WTC11 (cell line): Measurements from ENCODE around the gene CAMK2G. TPM values are rescaled to one million over a fixed set of nuclear protein-coding genes. Genes with fewer than 3 reads are reported as not detected.
A peak's percentile ranks its signal among the peaks of the same experiment; 100 is the strongest.

Experiments used
- ATAC-seq: fragments of 200-7000 bp; cut with Tn5 transposase; 2 replicates; pipeline ENCODE4 v1.10.0; 2021; ENCODE audit warnings: mild to moderate bottlenecking, moderate library complexity
- CTCF ChIA-PET: fragments of 300-600 bp; sonication (Branson Sonifier 250); formaldehyde crosslinking; loops from one replicate; lab custom pipeline; 2021; ENCODE audit warnings: antibody characterized with exemption; lab: Charles Lee
- POLR2A ChIA-PET: fragments of 350-600 bp; sonication (Branson Sonifier 250); formaldehyde crosslinking; loops from one replicate; lab custom pipeline; 2021; ENCODE audit warnings: antibody characterized with exemption; lab: Charles Lee
- DNase-seq: peaks from one replicate; pipeline ENCODE4 v3.0.0; 2021; ENCODE audit warnings: low spot score
- H3K27ac Mint-ChIP-seq: 2 replicates; pipeline ENCODE4 v1.8.0; 2021; ENCODE audit warnings: mixed read lengths
- H3K27me3 Mint-ChIP-seq: 2 replicates; pipeline ENCODE4 v1.8.0; 2021; ENCODE audit warnings: low read depth, mild to moderate bottlenecking, moderate library complexity, mixed read lengths
- H3K36me3 Mint-ChIP-seq: 2 replicates; pipeline ENCODE4 v1.8.0; 2021; ENCODE audit warnings: mixed read lengths
- H3K4me1 Mint-ChIP-seq: 2 replicates; pipeline ENCODE4 v1.8.0; 2022; ENCODE audit warnings: mixed read lengths
- H3K4me3 Mint-ChIP-seq: 2 replicates; pipeline ENCODE4 v1.8.0; 2021; ENCODE audit warnings: mild to moderate bottlenecking, moderate library complexity, mixed read lengths
- H3K9me3 Mint-ChIP-seq: 2 replicates; pipeline ENCODE4 v1.8.0; 2021; ENCODE audit warnings: mixed read lengths
- CREM ChIP-seq: sonication (generic); formaldehyde crosslinking; IDR thresholded peaks from 2 replicates; pipeline ENCODE4 v1.8.1; 2022; ENCODE audit warnings: mild to moderate bottlenecking, missing genetic modification reagents, moderate library complexity
- GRHL2 ChIP-seq: fragments of 250-450 bp; sonication (Bioruptor Pico); IDR thresholded peaks from 2 replicates; pipeline ENCODE4 v1.8.0; 2022; ENCODE audit warnings: mild to moderate bottlenecking, moderate library complexity; ENCODE audit not compliant: insufficient replicate concordance, severe bottlenecking
- JAZF1 ChIP-seq: fragments of 250-450 bp; sonication (Bioruptor Pico); IDR thresholded peaks from 2 replicates; pipeline ENCODE4 v1.9.0; 2021; ENCODE audit warnings: moderate library complexity, mild to moderate bottlenecking, inconsistent platforms
- NFATC4 ChIP-seq: fragments of 250-450 bp; sonication (Bioruptor Pico); IDR thresholded peaks from 2 replicates; pipeline ENCODE4 v1.9.0; 2021; ENCODE audit warnings: mild to moderate bottlenecking
- NFE2L1 ChIP-seq: sonication (generic); formaldehyde crosslinking; IDR thresholded peaks from 2 replicates; pipeline ENCODE4 v1.8.1; 2023; ENCODE audit warnings: missing genetic modification reagents
- NR1H2 ChIP-seq: sonication (generic); formaldehyde crosslinking; IDR thresholded peaks from 2 replicates; pipeline ENCODE4 v1.9.0; 2021; ENCODE audit warnings: mild to moderate bottlenecking, moderate library complexity, missing genetic modification reagents
- RORB ChIP-seq: fragments of 250-450 bp; sonication (Bioruptor Pico); IDR thresholded peaks from 2 replicates; pipeline ENCODE4 v1.9.0; 2021; ENCODE audit warnings: mild to moderate bottlenecking
- SP1 ChIP-seq: sonication (generic); formaldehyde crosslinking; conservative IDR thresholded peaks from 2 replicates; pipeline ENCODE4 v1.8.1; 2022; ENCODE audit warnings: missing genetic modification reagents
- ZNF671 ChIP-seq: fragments of 250-450 bp; sonication (Bioruptor Pico); IDR thresholded peaks from 2 replicates; pipeline ENCODE4 v1.8.0; 2021; ENCODE audit warnings: mild to moderate bottlenecking
- total RNA-seq: library from RNA; stranded (reverse); gene quantifications from 3 replicates; pipeline ENCODE4 v1.2.3, GENCODE V29; 2021
- TF ChIP-seq, protein P1 (sequence below): fragments of 250-450 bp; sonication (Bioruptor Pico); IDR thresholded peaks from 2 replicates; pipeline ENCODE4 v1.9.0; 2021; ENCODE audit warnings: mild to moderate bottlenecking
- TF ChIP-seq, protein P2 (sequence below): sonication (generic); formaldehyde crosslinking; IDR thresholded peaks from 2 replicates; pipeline ENCODE4 v1.8.0; 2022; ENCODE audit warnings: mild to moderate bottlenecking, missing genetic modification reagents
- TF ChIP-seq, protein P3 (sequence below): sonication (generic); formaldehyde crosslinking; IDR thresholded peaks from 2 replicates; pipeline ENCODE4 v1.8.1; 2023; ENCODE audit warnings: mild to moderate bottlenecking, moderate library complexity, missing genetic modification reagents
- TF ChIP-seq, protein P4 (sequence below): sonication (generic); formaldehyde crosslinking; IDR thresholded peaks from 2 replicates; pipeline ENCODE4 v1.8.1; 2022; ENCODE audit warnings: low read depth, missing genetic modification reagents, borderline replicate concordance
- TF ChIP-seq, protein P5 (sequence below): fragments of 250-450 bp; sonication (Bioruptor Pico); IDR thresholded peaks from 2 replicates; pipeline ENCODE4 v1.9.0; 2021; ENCODE audit warnings: mild to moderate bottlenecking, borderline replicate concordance

CAMK2G gene
- total RNA-seq, 1 experiment from 2014 or later = 34.9 TPM

DNA sequence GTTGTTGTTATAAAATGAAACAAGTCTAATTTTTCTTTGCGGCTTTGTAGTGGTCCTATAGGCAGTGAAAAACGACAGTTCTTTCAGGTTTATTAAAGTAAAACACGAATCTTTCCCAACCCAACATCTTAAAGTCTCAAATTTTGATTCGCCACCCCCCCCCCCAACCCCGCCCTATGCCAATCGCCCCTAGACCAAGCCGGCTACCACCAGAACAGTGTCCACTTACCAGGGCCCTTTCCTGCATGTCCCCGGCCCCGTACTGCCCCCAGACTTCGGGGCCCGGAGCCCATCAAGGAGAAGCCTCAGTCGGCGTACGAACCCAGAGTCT, 92.8 kb downstream of the CAMK2G start:
- POLR2A ChIA-PET = interaction anchor here (1.2 to 1.7 kb wide), 2 partner anchors 9 to 38 kb away, joined by 4 to 14 read pairs; a partner anchor contains a TSS
- Mint-ChIP-seq H3K4me3 (peak overlapping the region; percentile 99), H3K4me1 (peaks cover 31% of the 10 kb centered on the region), H3K27me3 (no peaks in the 10 kb centered on the region), H3K9me3 (no peaks in the 10 kb centered on the region), H3K27ac (peak overlapping the region; percentile 99)
- ATAC-seq = peak; percentile 5; the same call in 1 of the 2 replicates
- no peak for DNase-seq
- CTCF ChIA-PET = interaction anchor here (0.6 to 1.7 kb wide), 3 partner anchors 9 to 159 kb away, joined by 3 to 11 read pairs (median 3); a partner anchor contains a TSS
- TF ChIP-seq JAZF1 (CRISPR knock-in tag) (no peak), NFATC4 (no peak)
- TF ChIP-seq, protein P1, sequence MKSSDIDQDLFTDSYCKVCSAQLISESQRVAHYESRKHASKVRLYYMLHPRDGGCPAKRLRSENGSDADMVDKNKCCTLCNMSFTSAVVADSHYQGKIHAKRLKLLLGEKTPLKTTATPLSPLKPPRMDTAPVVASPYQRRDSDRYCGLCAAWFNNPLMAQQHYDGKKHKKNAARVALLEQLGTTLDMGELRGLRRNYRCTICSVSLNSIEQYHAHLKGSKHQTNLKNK (CRISPR knock-in tag) = no peak
- TF ChIP-seq, all 79 proteins: peak for 0
- H3K36me3 Mint-ChIP-seq = peaks cover 13% of the 10 kb centered on the region

DNA sequence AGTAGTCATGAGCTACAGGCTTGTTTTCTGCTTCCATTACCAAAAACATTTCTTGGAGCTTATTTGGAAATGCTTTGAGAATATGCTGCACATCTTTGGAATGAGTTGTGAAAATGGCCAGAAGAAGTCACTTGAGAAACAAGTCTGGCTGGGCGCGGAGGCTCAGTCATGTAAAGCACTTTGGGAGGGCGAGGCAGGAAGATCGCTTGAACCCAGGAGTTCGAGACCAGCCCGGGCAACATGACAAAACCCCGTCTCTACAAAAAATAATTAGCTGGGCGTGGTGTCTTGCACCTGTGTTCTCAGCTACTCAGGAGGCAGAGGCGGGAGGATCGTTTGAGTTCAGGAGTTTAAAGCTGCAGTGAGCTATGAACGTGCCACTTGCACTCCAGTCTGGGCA, 93.4 kb downstream of the CAMK2G start:
- Mint-ChIP-seq H3K36me3 (peaks cover 13% of the 10 kb centered on the region), H3K4me1 (peaks cover 25% of the 10 kb centered on the region), H3K27ac (peak overlapping the region; percentile 82; the same call in 1 of the 2 replicates), H3K27me3 (no peaks in the 10 kb centered on the region), H3K9me3 (no peaks in the 10 kb centered on the region), H3K4me3 (peak overlapping the region; percentile 99)
- POLR2A ChIA-PET = interaction anchor here (1.2 to 1.7 kb wide), 2 partner anchors 9 to 38 kb away, joined by 4 to 14 read pairs; a partner anchor contains a TSS
- DNase-seq = no peak
- TF ChIP-seq SP1 (CRISPR knock-in tag) = no peak
- TF ChIP-seq, protein P2, sequence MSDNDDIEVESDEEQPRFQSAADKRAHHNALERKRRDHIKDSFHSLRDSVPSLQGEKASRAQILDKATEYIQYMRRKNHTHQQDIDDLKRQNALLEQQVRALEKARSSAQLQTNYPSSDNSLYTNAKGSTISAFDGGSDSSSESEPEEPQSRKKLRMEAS (CRISPR knock-in tag) = no peak
- TF ChIP-seq ZNF671 (CRISPR knock-in tag) = no peak
- CTCF ChIA-PET = interaction anchor here (1.7 kb wide), 1 partner anchor 8 kb away, joined by 11 read pairs; a partner anchor contains a TSS
- no peak for ATAC-seq

DNA sequence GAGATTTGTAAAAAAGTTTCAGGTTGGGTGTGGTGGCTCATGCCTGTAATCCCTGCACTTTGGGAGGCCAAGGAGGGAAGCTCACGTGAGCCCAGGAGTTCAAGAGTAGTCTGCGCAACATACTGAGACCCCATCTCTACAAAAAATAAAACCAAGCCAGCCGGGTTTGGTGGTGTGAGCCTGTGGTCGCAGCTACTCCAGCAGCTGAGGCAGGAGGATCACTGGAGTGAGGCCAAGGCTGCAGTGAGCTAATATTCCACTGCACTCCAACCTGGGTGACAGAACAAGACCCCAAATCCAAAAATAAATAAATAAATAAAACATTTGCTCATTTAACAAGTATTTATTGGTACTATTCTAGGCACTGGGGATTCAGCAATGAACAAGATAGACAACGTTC, 94.1 kb downstream of the CAMK2G start:
- TF ChIP-seq CREM (CRISPR knock-in tag) (no peak), RORB (CRISPR knock-in tag) (no peak), GRHL2 (CRISPR knock-in tag) (no peak), NR1H2 (CRISPR knock-in tag) (no peak), ZNF671 (CRISPR knock-in tag) (no peak), NFATC4 (no peak), NFE2L1 (CRISPR knock-in tag) (no peak)
- TF ChIP-seq, protein P3, sequence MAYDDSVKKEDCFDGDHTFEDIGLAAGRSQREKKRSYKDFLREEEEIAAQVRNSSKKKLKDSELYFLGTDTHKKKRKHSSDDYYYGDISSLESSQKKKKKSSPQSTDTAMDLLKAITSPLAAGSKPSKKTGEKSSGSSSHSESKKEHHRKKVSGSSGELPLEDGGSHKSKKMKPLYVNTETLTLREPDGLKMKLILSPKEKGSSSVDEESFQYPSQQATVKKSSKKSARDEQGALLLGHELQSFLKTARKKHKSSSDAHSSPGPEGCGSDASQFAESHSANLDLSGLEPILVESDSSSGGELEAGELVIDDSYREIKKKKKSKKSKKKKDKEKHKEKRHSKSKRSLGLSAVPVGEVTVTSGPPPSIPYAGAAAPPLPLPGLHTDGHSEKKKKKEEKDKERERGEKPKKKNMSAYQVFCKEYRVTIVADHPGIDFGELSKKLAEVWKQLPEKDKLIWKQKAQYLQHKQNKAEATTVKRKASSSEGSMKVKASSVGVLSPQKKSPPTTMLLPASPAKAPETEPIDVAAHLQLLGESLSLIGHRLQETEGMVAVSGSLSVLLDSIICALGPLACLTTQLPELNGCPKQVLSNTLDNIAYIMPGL (CRISPR knock-in tag) = no peak
- TF ChIP-seq, protein P4, sequence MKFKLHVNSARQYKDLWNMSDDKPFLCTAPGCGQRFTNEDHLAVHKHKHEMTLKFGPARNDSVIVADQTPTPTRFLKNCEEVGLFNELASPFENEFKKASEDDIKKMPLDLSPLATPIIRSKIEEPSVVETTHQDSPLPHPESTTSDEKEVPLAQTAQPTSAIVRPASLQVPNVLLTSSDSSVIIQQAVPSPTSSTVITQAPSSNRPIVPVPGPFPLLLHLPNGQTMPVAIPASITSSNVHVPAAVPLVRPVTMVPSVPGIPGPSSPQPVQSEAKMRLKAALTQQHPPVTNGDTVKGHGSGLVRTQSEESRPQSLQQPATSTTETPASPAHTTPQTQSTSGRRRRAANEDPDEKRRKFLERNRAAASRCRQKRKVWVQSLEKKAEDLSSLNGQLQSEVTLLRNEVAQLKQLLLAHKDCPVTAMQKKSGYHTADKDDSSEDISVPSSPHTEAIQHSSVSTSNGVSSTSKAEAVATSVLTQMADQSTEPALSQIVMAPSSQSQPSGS = no peak
- TF ChIP-seq, protein P5, sequence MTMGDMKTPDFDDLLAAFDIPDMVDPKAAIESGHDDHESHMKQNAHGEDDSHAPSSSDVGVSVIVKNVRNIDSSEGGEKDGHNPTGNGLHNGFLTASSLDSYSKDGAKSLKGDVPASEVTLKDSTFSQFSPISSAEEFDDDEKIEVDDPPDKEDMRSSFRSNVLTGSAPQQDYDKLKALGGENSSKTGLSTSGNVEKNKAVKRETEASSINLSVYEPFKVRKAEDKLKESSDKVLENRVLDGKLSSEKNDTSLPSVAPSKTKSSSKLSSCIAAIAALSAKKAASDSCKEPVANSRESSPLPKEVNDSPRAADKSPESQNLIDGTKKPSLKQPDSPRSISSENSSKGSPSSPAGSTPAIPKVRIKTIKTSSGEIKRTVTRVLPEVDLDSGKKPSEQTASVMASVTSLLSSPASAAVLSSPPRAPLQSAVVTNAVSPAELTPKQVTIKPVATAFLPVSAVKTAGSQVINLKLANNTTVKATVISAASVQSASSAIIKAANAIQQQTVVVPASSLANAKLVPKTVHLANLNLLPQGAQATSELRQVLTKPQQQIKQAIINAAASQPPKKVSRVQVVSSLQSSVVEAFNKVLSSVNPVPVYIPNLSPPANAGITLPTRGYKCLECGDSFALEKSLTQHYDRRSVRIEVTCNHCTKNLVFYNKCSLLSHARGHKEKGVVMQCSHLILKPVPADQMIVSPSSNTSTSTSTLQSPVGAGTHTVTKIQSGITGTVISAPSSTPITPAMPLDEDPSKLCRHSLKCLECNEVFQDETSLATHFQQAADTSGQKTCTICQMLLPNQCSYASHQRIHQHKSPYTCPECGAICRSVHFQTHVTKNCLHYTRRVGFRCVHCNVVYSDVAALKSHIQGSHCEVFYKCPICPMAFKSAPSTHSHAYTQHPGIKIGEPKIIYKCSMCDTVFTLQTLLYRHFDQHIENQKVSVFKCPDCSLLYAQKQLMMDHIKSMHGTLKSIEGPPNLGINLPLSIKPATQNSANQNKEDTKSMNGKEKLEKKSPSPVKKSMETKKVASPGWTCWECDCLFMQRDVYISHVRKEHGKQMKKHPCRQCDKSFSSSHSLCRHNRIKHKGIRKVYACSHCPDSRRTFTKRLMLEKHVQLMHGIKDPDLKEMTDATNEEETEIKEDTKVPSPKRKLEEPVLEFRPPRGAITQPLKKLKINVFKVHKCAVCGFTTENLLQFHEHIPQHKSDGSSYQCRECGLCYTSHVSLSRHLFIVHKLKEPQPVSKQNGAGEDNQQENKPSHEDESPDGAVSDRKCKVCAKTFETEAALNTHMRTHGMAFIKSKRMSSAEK = no peak
- TF ChIP-seq, all 79 proteins: peak for 0
- ChIA-PET POLR2A (no interaction called here), CTCF (no interaction called here)
- Mint-ChIP-seq H3K36me3 (peaks cover 18% of the 10 kb centered on the region), H3K9me3 (no peaks in the 10 kb centered on the region), H3K4me1 (peaks cover 27% of the 10 kb centered on the region), H3K27me3 (no peaks in the 10 kb centered on the region), H3K4me3 (peak overlapping the region; percentile 99), H3K27ac (peak overlapping the region; percentile 55)
- ATAC-seq = no peak
- DNase-seq = no peak
